Measurements from ENCODE around the gene SNAP25. TPM values are rescaled to one million over a fixed set of nuclear protein-coding genes. Genes with fewer than 3 reads are reported as not detected.

The SNAP25 gene
- total RNA-seq, 1 experiment from 2014 or later: 0.39 TPM

DNA sequence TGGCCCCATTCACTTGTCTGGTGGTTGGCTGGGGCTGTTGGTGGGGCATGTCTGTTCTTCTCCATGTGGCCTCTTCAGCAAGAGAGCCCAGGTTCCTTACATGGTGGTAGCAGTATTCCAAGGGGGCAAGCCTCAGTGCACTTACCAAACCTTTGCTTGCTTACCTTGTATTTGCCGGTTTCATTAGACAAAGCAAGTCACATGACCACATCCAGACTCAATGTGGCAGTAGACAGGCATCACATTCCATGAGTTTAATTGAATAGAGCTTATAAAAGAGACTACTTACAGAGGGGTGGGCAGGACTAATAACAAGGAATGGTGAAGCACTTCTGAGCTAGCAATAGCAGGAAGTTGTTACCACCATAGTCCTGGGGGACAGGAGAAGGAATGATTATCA is 78.6 kb downstream of the SNAP25 start:
- H3K9me3 ChIP-seq (ENCODE audit: control insufficient read depth in 1 of 2, insufficient read depth in 1 of 2, low read depth in 1 of 2, low read length in 2 of 2): no peaks in the 10 kb centered on the region
- H3K9ac ChIP-seq (ENCODE audit: low read length): no peak overlapping the region
- no peak overlapping the region for H3K4me3 ChIP-seq (replicated peaks in 1 of 2; ENCODE audit: low read depth in 1 of 2, low read length in 2 of 2)
- H2AFZ ChIP-seq (ENCODE audit: low read depth, low read length, poor library complexity, severe bottlenecking): no peak overlapping the region
- H3K27ac ChIP-seq (ENCODE audit: low read depth, low read length): no peak overlapping the region
- no peak for TF ChIP-seq ELF1 (IDR thresholded peaks at IDR 0.05; ENCODE audit: borderline replicate concordance, low read depth)
- no TSS peak for BruUV-seq (replicated peaks)
- DNase-seq (ENCODE audit: low read depth, low spot score): no peak
- H3K27me3 ChIP-seq (ENCODE audit: insufficient read depth, low read length): no peaks in the 10 kb centered on the region
- no peaks in the 10 kb centered on the region for H3K4me1 ChIP-seq (ENCODE audit: control insufficient read depth in 1 of 2, insufficient read depth in 2 of 2, low read length in 2 of 2)
- no peaks in the 10 kb centered on the region for H3K36me3 ChIP-seq (ENCODE audit: control insufficient read depth in 1 of 2, insufficient read depth in 2 of 2, low read length in 2 of 2)
- ATAC-seq: no peak
- no peaks in the 10 kb centered on the region for H4K20me1 ChIP-seq (ENCODE audit: insufficient read depth)
- no peaks in the 10 kb centered on the region for H3K9me2 ChIP-seq (ENCODE audit: insufficient read depth)
- ChIA-PET RAD21 (ENCODE audit: low non-redundant PET in 1 of 2, low total read pairs in 2 of 2, uncharacterized antibody in 2 of 2, unreplicated experiment in 2 of 2) (no interaction called here), POLR2A (no interaction called here), CTCF (no interaction called here)
- H3K79me2 ChIP-seq (ENCODE audit: insufficient read depth, low read length): no peaks in the 10 kb centered on the region
- intact Hi-C loops (cut with micrococcal nuclease): no loop called here
- H3K4me2 ChIP-seq (ENCODE audit: low read length): no peak overlapping the region

- no peaks in the 10 kb centered on the region for H3K9me3 ChIP-seq (ENCODE audit: control insufficient read depth in 1 of 2, insufficient read depth in 1 of 2, low read depth in 1 of 2, low read length in 2 of 2)
- ATAC-seq: no peak
- no peaks in the 10 kb centered on the region for H3K36me3 ChIP-seq (ENCODE audit: control insufficient read depth in 1 of 2, insufficient read depth in 2 of 2, low read length in 2 of 2)
- ChIA-PET CTCF (no interaction called here), RAD21 (ENCODE audit: low non-redundant PET in 1 of 2, low total read pairs in 2 of 2, uncharacterized antibody in 2 of 2, unreplicated experiment in 2 of 2) (interaction anchor here in 1 of 2 experiments (0.7 kb wide), 1 partner anchor 137 kb away, joined by 4 read pairs; the partner anchor contains the start of gene SLX4IP), POLR2A (no interaction called here)
- no peak overlapping the region for H2AFZ ChIP-seq (ENCODE audit: low read depth, low read length, poor library complexity, severe bottlenecking)
- H3K27ac ChIP-seq (ENCODE audit: low read depth, low read length): no peak overlapping the region
- no peaks in the 10 kb centered on the region for H3K4me1 ChIP-seq (ENCODE audit: control insufficient read depth in 1 of 2, insufficient read depth in 2 of 2, low read length in 2 of 2)
- DNase-seq (ENCODE audit: low read depth, low spot score): no peak
- intact Hi-C loops (cut with micrococcal nuclease): no loop called here
- H3K9ac ChIP-seq (ENCODE audit: low read length): no peak overlapping the region
- no peaks in the 10 kb centered on the region for H3K9me2 ChIP-seq (ENCODE audit: insufficient read depth)
- H3K4me3 ChIP-seq (replicated peaks in 1 of 2; ENCODE audit: low read depth in 1 of 2, low read length in 2 of 2): no peak overlapping the region
- H3K79me2 ChIP-seq (ENCODE audit: insufficient read depth, low read length): no peaks in the 10 kb centered on the region
- TF ChIP-seq EZH2phosphoT487 (IDR thresholded peaks at IDR 0.05; ENCODE audit: borderline replicate concordance): no peak
- no peak for TF ChIP-seq ZNF274 (IDR thresholded peaks at IDR 0.05; ENCODE audit: low read depth, low read length)
- TF ChIP-seq ELF1 (IDR thresholded peaks at IDR 0.05; ENCODE audit: borderline replicate concordance, low read depth): no peak
- TF ChIP-seq, protein P1, sequence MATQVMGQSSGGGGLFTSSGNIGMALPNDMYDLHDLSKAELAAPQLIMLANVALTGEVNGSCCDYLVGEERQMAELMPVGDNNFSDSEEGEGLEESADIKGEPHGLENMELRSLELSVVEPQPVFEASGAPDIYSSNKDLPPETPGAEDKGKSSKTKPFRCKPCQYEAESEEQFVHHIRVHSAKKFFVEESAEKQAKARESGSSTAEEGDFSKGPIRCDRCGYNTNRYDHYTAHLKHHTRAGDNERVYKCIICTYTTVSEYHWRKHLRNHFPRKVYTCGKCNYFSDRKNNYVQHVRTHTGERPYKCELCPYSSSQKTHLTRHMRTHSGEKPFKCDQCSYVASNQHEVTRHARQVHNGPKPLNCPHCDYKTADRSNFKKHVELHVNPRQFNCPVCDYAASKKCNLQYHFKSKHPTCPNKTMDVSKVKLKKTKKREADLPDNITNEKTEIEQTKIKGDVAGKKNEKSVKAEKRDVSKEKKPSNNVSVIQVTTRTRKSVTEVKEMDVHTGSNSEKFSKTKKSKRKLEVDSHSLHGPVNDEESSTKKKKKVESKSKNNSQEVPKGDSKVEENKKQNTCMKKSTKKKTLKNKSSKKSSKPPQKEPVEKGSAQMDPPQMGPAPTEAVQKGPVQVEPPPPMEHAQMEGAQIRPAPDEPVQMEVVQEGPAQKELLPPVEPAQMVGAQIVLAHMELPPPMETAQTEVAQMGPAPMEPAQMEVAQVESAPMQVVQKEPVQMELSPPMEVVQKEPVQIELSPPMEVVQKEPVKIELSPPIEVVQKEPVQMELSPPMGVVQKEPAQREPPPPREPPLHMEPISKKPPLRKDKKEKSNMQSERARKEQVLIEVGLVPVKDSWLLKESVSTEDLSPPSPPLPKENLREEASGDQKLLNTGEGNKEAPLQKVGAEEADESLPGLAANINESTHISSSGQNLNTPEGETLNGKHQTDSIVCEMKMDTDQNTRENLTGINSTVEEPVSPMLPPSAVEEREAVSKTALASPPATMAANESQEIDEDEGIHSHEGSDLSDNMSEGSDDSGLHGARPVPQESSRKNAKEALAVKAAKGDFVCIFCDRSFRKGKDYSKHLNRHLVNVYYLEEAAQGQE (IDR thresholded peaks at IDR 0.05; ENCODE audit: low read depth): no peak
- no peak overlapping the region for H3K4me2 ChIP-seq (ENCODE audit: low read length)
- H4K20me1 ChIP-seq (ENCODE audit: insufficient read depth): no peaks in the 10 kb centered on the region
- no TSS peak for BruUV-seq (replicated peaks)
- H3K27me3 ChIP-seq (ENCODE audit: insufficient read depth, low read length): no peaks in the 10 kb centered on the region
These were observed 79.1 kb downstream of the SNAP25 start for GRCh38 chr20:10297684-10298240.
